HG03442 (cell line): Measurements from ENCODE around the gene ZNF674.

Source experiments
- ATAC-seq: cut with Tn5 transposase; IDR thresholded peaks from one replicate; pipeline ENCODE4 v1.9.1; 2021; ENCODE audit warnings: mild to moderate bottlenecking, moderate library complexity; ENCODE audit not compliant: unreplicated experiment

Gene ZNF674

GRCh38 chrX:46545111-46546005, at the start of gene ZNF674:
ZNF674 (minus strand) TSS chrX:46545421; CDS start chrX:46542087, 3,334 bp downstream.
- peak; percentile 85 for ATAC-seq

- ATAC-seq: no peak
Measured at GRCh38 chrX:46589977-46590723, 44.9 kb upstream of the ZNF674 start.

GRCh38 chrX:46588263-46588662, 43.0 kb upstream of the ZNF674 start:
- ATAC-seq: no peak

- no peak for ATAC-seq
Measured at GRCh38 chrX:46587753-46588171, 42.5 kb upstream of the ZNF674 start.

- ATAC-seq: peak; percentile 68
Measured at GRCh38 chrX:46587158-46587557, 41.9 kb upstream of the ZNF674 start.

- ATAC-seq: no peak
Measured at GRCh38 chrX:46584736-46585135, 39.5 kb upstream of the ZNF674 start.

- no peak for ATAC-seq
Measured at GRCh38 chrX:46582966-46583365, 37.7 kb upstream of the ZNF674 start.

GRCh38 chrX:46582325-46582724, 37.1 kb upstream of the ZNF674 start:
- ATAC-seq: no peak

- no peak for ATAC-seq
Measured at GRCh38 chrX:46580613-46581012, 35.4 kb upstream of the ZNF674 start.

GRCh38 chrX:46579250-46579649, 34.0 kb upstream of the ZNF674 start:
- ATAC-seq: no peak

- ATAC-seq: no peak
Measured at GRCh38 chrX:46577221-46578005, 32.2 kb upstream of the ZNF674 start.

GRCh38 chrX:46576458-46576857, 31.2 kb upstream of the ZNF674 start:
- no peak for ATAC-seq

GRCh38 chrX:46575991-46576392, 30.8 kb upstream of the ZNF674 start:
- ATAC-seq: no peak

- ATAC-seq: no peak
Measured at GRCh38 chrX:46575586-46575985, 30.4 kb upstream of the ZNF674 start.

- peak; percentile 12 for ATAC-seq
Measured at GRCh38 chrX:46574774-46575381, 29.7 kb upstream of the ZNF674 start.

GRCh38 chrX:46573892-46574773, 28.9 kb upstream of the ZNF674 start:
- ATAC-seq: peak; percentile 27

- ATAC-seq: peak; percentile 46
Measured at GRCh38 chrX:46573331-46573891, 28.2 kb upstream of the ZNF674 start, which contains the start of gene CHST7. CHST7 (plus strand) TSS chrX:46573765; CDS start chrX:46573932, 167 bp downstream.

GRCh38 chrX:46572340-46572936, 27.2 kb upstream of the ZNF674 start:
- ATAC-seq: peak; percentile 29
